ENCODE results near the gene AGTR1.
"Not testable (repeated sequence)": the region's sequence is repeated elsewhere in the genome, so short reads cannot be mapped to it uniquely, and the experiment has no call there.

Gene AGTR1

GRCh38 chr3:148718982-148719862, 21.5 kb downstream of the AGTR1 start:
- DNase-seq (ENCODE audit: low read depth): no peak

GRCh38 chr3:148720873-148721272, 23.2 kb downstream of the AGTR1 start:
- no peak for DNase-seq (ENCODE audit: low read depth)

GRCh38 chr3:148723631-148724030, 25.9 kb downstream of the AGTR1 start:
- no peak for DNase-seq (ENCODE audit: low read depth)

- DNase-seq (ENCODE audit: low read depth): no peak
Measured at GRCh38 chr3:148727231-148727630, 29.5 kb downstream of the AGTR1 start.

GRCh38 chr3:148728753-148729152, 31.1 kb downstream of the AGTR1 start:
- DNase-seq (ENCODE audit: low read depth): no peak

GRCh38 chr3:148729476-148730055, 31.9 kb downstream of the AGTR1 start:
- DNase-seq (ENCODE audit: low read depth): no peak

GRCh38 chr3:148730676-148731075, 33.0 kb downstream of the AGTR1 start:
- DNase-seq (ENCODE audit: low read depth): no peak

- no peak for DNase-seq (ENCODE audit: low read depth)
Measured at GRCh38 chr3:148735597-148735996, 37.9 kb downstream of the AGTR1 start.

- no peak for DNase-seq (ENCODE audit: low read depth)
Measured at GRCh38 chr3:148736086-148736485, 38.4 kb downstream of the AGTR1 start.

- DNase-seq (ENCODE audit: low read depth): no peak
Measured at GRCh38 chr3:148737104-148737530, 39.4 kb downstream of the AGTR1 start.

GRCh38 chr3:148739720-148740119, 42.0 kb downstream of the AGTR1 start:
- no peak for DNase-seq (ENCODE audit: low read depth)

GRCh38 chr3:148740291-148740690, 42.6 kb downstream of the AGTR1 start:
- no peak for DNase-seq (ENCODE audit: low read depth)

- no peak for DNase-seq (ENCODE audit: low read depth)
Measured at GRCh38 chr3:148741219-148741618, 43.5 kb downstream of the AGTR1 start.

GRCh38 chr3:148742118-148742517, 44.4 kb downstream of the AGTR1 start:
- DNase-seq (ENCODE audit: low read depth): no peak

- DNase-seq (ENCODE audit: low read depth): no peak
Measured at GRCh38 chr3:148746053-148746452, 48.4 kb downstream of the AGTR1 start.

- no peak for DNase-seq (ENCODE audit: low read depth)
Measured at GRCh38 chr3:148748283-148748682, 50.6 kb downstream of the AGTR1 start.

GRCh38 chr3:148750296-148750695, 52.6 kb downstream of the AGTR1 start:
- no peak for DNase-seq (ENCODE audit: low read depth)

- no peak for DNase-seq (ENCODE audit: low read depth)
Measured at GRCh38 chr3:148751461-148751860, 53.8 kb downstream of the AGTR1 start.

- not testable (repeated sequence) for DNase-seq (ENCODE audit: low read depth)
Measured at GRCh38 chr3:148753385-148753784, 55.7 kb downstream of the AGTR1 start.

- DNase-seq (ENCODE audit: low read depth): no peak
Measured at GRCh38 chr3:148755570-148755969, 57.9 kb downstream of the AGTR1 start.

- DNase-seq (ENCODE audit: low read depth): no peak
Measured at GRCh38 chr3:148756311-148756710, 58.6 kb downstream of the AGTR1 start.

- no peak for DNase-seq (ENCODE audit: low read depth)
Measured at GRCh38 chr3:148757238-148758215, 59.8 kb downstream of the AGTR1 start.

All from activated gamma-delta T cell treated with anti-CD3 and anti-CD28 coated beads, Interleukin-2, amount 50 U/mL, for 16 hours (primary cell).